GM12873 (cell line): ENCODE data around the gene ACBD5.
A peak's percentile ranks its signal among the peaks of the same experiment; 100 is the strongest.

Source experiments
- CTCF ChIP-seq: IDR thresholded peaks from 2 replicates; pipeline ENCODE4 v1.5.1; 2012; ENCODE audit warnings: low read depth, mild to moderate bottlenecking, moderate library complexity, low read length, control low read depth; ENCODE audit not compliant: insufficient read depth; ENCODE audit errors: missing control alignments

ACBD5 gene

DNA sequence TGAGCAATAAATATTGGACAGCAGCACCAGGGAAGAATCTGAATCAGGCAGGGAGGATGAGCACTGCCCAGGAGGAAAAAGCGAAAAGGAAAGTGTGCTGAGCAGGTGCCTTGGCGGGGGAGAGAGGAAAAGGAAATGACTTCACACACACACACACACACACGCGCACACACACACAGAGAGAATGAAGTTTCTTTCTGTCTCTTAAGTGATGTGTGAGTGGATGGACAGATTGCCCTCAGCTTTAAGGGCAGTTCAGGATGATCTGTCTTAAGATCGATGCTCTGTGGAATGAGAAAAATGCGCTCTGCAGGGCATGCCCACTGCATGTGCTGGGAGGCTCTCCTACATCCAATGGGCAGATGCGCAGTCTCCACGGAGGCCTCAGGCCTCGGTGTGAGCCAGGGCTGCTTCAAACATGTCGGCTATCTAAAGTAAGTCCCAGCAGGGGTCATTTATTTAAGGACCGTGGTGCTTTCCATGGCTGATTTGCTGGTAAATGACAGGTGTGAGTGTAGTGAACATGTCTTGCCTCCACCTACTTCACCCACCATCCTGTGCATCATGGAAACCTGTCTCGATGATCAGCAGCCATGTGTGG is 2.5 kb upstream of the ACBD5 start:
- TF ChIP-seq CTCF: no peak

GRCh38 chr10:27242473-27242950 is 1.9 kb upstream of the ACBD5 start:
- TF ChIP-seq CTCF: no peak

DNA sequence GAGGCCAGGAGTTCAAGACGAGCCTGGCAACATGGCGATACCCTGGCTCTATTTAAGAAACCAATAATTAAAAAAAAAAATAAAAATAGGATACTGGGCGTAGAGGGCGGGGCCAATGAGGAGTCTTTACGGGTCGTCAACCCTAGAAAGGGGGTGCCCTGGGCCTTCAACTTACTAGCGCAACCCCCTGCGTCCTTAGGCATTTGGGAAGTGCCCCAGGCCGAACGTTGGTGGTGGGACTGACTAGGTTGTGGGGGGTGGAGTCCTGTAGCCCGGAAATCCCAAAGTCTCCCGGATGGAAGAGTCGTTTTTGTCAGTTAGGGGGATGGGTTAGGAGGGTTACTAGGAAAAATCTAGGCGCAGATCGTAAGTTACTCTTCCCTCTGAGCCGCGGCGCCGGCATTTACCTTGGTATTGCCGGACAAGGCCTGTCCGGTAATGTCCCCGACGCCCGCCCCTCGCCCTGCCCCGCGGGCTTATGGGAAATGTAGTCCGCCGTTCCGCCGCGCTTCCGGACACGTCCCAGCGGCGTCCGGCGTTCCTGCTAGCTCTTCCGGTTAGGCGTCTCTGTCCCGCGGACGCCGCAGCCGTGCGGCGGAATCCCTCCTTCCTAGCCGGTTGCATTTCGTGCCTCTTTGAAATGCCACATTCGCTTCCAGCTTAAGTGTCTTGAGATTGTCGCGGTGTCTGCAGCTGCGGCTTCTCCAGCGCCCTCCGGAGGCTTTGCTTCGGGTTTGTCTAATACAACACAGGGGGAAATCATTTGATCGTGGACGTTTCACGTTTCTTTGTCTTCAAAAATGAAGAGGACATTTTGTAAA is 1.3 kb upstream of the ACBD5 start:
- peak; percentile 35 for TF ChIP-seq CTCF

GRCh38 chr10:27241010-27241651 is 534 bp upstream of the ACBD5 start:
- no peak for TF ChIP-seq CTCF

GRCh38 chr10:27235706-27236105 is 4.9 kb downstream of the ACBD5 start:
- TF ChIP-seq CTCF: no peak

DNA sequence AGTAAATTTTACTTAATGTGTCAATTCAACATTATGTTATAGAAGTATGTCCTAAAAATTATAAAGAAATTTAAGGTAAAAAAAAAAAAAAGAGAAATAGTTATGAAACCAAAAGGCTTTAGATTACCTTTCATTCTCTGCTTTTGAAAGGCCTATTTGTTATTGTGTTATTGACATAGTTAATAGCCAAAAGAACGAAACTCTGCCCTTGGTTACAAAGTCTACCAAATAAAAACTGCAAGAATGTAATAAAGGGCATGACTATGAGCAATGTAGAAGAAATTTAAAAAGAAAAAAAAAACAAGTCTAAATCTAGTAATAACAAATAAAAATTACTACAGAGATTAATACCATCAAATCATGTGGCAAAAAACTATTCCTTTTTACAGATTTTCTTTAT is 10.6 kb downstream of the ACBD5 start:
- TF ChIP-seq CTCF: no peak

- TF ChIP-seq CTCF: no peak
Observed at GRCh38 chr10:27225642-27226257, 14.8 kb downstream of the ACBD5 start.
